ENCODE data around the gene GSAP.

GSAP gene

DNA sequence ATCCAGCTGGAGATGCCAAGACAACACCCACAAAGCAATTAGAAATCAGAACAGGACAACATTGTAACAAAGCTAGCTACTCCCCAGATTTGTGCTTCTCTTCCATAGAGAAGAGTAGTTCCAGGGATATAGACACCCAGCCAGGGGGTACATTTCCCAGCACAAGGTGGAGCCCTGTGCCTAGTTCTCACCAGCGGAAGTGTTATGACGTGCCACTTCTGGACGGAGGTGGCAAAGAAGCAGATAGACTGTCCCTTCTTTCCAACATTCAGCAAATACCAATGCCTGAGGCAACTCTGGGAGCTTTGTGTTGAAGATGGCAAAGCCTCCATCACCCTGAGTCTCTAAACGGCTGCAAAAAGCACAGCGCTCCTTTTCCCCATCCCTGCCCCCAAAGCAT is 23.4 kb upstream of the GSAP start:
- DNase-seq (ENCODE audit: low read depth in 2 of 2, low spot score in 1 of 2) = no peak

DNA sequence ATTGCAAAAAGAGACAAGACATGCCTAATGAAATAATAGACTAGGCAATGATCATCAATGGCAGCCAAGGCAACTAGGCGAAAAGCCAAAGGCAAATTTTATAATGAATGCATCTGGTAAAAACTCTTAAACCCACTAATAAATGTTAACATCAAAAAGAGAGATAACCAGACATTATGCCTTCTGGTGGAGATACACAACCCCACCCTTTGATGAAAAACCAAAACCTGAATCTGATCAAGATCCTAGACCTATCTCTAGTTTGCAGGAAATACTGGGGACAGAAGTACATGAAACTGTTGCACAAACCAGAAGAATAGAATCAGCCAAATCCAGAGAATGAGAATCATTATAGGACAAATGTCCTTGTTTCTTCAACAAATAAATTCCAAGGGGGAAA is 22.0 kb upstream of the GSAP start:
- DNase-seq (ENCODE audit: low read depth in 2 of 2, low spot score in 1 of 2) = no peak

DNA sequence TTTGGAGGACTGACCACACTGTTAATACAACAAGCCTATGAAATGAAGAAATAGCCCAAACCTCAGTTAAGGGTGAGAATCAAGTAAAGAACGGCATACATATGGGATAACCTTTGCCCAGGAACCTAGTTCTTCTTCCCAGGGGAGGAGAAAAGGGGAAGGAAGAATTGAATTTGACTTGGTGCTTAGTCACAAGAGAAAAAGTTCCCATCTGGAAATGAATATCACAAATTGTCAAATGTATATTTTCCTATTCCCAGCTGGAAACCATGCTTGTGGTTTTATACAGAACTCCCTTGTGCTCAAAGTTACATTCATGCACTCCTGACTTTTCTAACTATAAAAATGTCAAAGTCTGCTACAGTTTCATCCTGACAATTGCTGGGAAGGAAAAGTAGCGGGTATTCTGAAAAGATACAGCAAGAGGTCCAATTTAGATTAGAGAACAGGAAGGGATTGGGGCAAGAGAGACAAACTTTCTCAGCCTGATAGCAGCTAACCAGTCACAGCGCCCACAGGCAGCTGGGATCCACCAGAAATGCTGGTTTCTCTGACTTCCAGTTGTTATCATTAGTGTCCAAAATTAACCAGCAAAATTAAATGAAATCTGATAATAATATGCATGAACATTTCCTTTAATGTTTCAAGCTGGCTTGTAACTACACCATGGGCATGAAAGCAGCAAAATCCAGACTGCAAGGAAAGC is 18.6 kb upstream of the GSAP start:
- no peak for DNase-seq (ENCODE audit: low read depth in 2 of 2, low spot score in 1 of 2)

DNA sequence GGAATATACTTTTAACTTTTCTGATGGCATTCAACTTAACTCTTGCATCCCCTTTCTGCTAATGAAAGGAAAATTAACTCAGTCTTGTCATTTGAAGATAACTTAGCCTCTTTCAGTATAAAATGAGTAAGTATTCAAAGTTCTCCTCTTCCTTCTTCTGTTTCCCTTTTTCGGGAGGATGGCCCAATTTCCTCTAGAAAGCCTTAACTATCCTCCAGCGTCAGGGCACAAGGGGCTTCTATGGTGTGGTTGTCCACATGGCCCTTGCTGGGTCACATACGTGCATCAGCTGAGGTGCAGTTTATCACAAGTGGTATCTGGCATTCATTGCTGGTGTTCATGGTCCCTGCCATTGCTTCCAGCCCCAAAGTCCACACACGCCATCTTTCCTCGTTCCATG is 17.8 kb upstream of the GSAP start:
- no peak for DNase-seq (ENCODE audit: low read depth in 2 of 2, low spot score in 1 of 2)

DNA sequence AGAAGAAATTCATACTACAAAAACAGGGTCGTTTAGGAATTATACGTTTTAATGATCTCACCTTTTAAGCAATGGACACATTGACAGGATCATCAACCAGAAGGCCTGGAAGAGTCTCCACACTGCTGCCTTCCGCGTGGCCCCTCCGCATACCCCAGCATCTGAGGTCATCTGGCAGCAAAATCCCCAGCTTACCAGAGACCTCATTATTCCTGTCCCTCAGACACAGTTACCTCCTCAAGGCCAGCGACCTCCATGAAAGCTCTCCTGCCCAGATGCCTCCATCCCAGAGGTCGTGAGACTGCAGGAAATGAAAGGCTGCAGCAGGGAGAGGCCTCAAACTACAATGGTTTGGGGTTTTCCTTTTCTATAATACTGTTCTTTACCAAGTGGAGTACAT is 14.8 kb upstream of the GSAP start:
- no peak for DNase-seq (ENCODE audit: low read depth in 2 of 2, low spot score in 1 of 2)

DNA sequence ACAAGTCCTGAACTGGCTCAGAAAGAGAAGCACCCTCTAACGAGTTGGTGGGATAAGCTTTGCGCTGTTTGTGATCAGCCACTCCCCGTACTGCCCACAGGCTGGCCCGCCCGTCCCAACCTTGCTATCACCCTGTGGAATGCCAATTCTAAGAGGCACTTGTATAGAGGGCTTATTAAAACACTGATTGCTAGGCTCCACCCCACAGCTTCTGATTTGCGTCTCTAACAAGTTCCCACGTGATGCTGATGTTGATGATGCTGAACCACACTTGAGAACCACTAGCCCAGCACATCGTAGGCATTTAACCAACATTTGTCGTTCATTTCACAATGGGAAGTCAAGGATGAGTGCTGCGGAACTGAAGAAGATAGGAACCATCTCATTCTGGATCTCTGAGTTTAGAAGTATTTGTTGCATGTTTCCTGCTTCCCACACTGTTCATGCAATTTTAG is 12.7 kb upstream of the GSAP start:
- no peak for DNase-seq (ENCODE audit: low read depth in 2 of 2, low spot score in 1 of 2)

DNA sequence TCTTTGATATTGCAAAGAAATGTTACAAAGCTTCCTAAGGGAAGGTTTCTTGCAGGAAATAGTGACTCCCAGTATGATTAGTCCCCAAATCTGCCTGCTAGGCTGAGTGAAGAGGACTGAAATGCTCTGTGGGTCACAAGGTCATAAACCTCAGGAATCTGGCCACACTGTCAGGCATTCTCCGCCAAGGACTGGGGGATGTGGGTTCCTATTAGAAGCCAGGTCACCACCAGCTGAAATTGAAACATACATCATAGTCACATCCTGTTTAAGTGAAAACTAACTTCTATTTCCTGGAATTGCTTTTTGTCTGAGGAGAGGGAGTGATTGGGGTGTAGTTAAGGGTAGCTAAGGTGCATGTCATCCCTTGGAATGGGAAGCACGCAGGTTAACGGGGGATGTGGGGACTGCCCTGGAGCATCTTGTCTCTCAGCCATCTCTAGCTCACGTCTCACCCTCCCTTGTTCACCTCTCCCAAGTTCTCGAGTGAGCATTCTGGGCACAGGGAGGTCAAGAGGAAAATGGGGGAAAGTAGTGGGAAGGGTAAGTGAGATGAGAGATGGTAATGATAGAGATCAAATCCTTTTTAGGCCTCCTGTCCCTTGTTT is 12.0 kb upstream of the GSAP start:
- no peak for DNase-seq (ENCODE audit: low read depth in 2 of 2, low spot score in 1 of 2)

DNA sequence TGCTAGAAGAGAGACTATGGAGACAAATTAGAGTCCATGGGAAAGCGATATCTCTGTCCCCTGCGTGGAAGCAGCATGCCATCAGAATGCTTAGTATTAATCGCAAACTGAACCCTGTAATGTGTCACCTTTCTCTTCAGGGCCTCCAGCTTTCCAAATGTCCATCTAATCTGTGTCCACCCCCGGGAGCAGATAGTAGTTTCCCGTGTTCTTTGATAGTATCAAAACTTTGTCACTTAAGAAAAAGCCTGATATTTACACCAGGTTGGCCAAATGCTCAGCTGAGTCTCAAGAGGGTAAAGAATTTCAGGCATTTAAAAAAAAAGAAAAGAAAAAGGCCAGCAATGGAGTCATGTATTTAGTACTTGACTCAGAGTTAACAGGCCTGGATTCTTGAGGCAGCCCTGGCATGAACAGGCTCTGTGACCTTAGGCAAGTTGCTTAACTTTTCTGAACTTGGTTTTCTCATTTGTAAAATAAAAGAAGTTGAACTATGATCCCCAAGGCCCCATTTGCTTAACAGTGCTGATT is 10.4 kb upstream of the GSAP start:
- DNase-seq (ENCODE audit: low read depth in 2 of 2, low spot score in 1 of 2) = no peak

DNA sequence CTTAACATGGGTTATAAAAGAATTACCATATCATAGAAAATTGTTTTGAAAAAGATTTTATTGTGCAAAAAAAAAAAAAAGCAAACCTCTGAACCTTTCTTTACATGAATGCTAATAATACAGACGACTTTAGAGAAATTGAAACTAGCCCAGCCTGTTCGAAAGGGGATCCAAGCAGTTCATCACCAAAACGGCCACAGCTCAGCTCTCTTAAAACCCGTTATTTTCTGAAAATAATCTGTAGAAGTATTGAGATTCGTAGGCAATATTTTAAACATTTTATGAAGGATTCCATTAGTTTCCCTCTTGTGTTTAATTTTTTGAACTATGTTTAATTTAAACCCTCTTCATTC is 9.9 kb upstream of the GSAP start:
- no peak for DNase-seq (ENCODE audit: low read depth in 2 of 2, low spot score in 1 of 2)

DNA sequence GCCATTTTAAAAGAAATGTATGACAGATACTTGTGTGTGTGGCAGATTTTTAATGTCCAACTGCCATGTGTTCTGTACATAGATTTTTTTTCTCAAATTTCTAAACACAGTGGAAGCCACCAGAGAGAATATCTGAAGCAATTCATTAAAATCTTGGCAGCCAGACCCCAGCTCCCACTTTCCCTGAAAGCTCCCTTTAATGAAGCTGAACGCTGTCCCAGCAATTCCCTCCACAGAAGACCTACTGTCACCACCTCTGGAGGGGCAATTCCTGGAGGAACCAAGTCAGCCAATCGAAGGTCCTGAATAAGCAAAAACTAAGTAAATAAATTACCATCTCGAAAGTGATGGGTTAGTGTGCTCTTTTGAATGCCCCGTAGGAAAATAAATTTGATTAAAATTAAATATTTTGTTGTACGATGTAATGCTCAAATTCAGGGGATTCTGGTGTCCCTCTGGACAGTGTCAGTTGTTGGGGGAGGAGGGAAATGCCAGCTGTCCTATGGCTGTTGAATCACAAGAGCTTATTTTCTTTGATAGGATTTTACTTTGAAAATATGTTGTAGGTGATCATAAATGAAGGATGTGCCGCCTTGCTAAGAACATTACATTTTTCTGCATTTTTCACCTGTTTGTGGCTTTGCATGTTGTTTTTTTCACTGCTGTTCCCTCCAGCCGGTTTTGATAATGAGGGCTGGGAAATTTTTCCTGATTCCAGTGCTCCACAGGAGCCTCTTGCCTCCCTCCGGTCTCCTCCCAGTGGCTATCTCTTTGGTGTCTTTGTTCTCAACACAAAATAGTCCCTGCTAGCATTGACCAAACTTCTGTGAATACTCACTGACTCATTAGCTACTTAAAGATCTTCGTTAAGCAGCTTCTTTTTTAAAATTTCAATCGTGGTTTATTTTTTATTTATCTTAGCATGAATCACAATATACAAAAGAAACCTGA is 9.2 kb upstream of the GSAP start:
- DNase-seq (ENCODE audit: low read depth in 2 of 2, low spot score in 1 of 2) = no peak

DNA sequence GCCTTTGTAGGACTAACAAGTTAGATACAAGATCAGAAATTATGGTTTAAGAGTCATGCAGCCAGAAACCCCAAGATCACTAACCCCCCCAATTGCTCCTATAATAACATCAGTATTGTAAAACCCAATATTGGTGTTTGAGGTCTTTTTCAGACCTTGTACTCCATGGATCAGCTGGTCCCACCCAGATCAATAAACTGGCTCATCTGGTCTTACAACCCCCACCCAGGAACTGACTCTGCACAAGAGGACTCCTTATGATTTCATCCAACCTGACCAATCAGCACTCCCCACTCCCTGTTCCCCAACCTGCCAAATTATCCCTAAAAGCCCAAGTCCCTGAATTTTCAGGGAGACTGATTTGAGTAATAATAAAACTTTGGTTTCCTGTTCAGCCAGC is 6.4 kb upstream of the GSAP start:
- no peak for DNase-seq (ENCODE audit: low read depth in 2 of 2, low spot score in 1 of 2)

DNA sequence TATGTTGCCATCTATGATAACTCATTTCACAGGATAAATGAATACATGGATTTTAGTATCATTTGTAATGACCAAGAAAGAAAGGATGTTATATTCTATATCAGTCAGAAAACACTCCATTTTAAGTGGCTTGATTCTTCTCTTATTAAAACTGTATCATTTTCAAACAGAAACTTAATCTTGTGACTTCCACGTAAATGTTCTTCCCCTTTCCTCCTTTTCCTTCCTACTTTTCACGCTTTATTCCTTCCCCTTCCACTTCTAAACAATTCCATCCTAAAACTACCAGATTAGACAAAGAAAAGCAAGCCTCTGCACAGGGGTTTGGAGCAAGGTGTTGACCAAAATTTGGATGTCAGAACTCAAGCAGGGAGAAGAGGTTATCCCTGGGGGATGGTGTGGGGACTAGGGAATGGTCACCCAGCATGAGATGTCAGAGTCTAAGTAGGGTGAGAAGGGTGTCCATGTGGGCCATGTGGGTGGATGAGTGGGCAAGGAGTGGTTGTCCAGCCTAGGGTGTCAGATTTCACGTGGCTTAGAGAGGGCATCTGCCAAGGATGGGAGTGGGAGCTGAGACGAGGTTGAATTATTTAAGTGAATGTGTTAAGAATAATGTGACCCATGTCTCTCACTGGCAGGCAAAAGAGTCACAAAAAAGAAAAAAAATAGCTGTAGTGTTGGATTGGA is 5.0 kb upstream of the GSAP start:
- no peak for DNase-seq (ENCODE audit: low read depth in 2 of 2, low spot score in 1 of 2)

DNA sequence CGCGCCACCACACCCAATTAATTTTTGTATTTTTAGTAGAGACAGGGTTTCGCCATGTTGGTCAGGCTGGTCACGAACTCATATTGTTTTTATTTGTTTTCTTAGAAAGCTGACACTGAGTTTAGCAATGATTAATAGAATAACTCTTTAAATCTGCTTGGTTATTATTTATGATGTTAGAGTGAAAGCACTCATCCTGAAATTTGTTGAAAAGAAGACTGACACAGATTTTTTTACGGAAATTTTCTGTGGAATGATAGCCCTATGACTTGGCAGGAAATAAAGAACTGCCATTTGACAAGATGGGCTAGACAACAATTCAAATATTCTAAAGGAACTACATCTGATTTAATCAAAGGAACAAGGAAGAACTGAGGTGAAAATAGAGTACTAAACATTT is 4.3 kb upstream of the GSAP start:
- DNase-seq (ENCODE audit: low read depth in 2 of 2, low spot score in 1 of 2) = no peak

DNA sequence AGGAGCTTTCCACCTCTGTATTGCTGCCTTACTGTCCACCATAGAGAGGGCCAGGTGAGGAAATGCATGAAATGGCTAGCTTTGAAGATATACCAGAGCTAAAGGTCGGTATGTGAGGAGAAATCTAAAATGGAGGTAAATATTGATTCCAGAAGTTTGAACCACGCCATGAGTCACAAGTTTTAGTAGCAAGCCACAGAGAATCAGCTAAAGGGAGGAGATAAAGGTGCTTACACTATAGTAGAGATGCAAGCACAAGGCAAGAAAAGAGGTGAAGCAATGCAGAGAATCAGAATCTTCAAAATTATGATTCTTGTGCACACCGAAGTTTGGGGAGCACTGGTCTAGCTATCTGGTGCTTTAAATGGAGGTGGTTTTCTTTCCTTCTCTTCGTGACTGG is 3.0 kb upstream of the GSAP start:
- DNase-seq (ENCODE audit: low read depth in 2 of 2, low spot score in 1 of 2) = no peak

DNA sequence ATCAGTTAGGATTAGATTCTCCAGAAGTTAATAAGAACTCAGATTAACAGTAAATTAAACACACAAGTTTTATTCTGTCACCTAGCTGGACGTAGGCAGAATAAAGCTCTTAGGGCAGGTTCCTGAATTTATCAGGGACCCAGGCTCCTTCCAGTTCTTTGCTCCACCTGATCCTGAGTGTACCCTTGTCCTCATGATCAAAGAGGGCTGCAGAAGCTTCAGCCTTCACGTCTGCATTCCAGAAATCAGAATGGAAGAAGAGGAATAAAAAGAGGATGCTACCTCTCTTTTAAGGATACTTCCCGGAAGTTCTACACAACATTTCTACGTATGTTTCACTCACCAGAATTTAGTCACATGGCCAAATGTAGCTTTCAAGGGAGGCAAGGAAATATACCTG is 1.7 kb upstream of the GSAP start:
- no peak for DNase-seq (ENCODE audit: low read depth in 2 of 2, low spot score in 1 of 2)

DNA sequence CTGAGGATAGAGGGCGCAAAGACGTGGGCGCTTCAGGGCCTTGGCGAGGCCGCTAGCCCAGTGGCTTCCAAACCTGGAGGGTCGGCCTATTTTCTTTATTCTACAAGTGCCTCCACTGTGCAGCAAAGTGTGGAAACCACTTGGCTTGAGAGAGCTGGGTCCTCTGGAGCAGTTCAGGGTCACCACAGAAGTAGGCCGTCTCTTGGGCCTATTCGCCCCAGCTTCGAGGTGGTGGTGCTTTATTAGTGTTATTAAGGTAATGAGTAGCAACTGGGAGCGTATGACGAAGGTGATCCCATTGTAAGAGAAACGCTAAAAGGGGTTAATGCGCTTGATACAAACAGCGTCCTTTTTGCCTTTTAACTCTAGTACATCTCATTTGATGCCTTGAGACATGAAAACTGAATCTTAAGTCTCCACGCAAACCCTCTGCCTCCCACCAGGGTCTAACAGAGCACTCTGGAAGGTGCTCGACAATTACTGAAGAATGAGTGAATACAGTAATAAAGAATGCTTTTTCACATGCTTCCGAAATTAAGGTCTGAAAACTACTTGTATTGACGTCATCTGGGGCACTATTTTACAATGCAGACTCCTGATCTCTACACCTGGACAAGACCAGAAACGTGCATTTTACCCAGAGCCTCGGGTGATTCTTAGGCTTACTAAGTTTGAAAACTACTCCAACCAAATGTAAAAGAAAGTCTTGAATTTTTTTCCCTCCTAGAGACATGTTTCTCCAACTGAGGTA is 647 bp upstream of the GSAP start:
- no peak for DNase-seq (ENCODE audit: low read depth in 2 of 2, low spot score in 1 of 2)

DNA sequence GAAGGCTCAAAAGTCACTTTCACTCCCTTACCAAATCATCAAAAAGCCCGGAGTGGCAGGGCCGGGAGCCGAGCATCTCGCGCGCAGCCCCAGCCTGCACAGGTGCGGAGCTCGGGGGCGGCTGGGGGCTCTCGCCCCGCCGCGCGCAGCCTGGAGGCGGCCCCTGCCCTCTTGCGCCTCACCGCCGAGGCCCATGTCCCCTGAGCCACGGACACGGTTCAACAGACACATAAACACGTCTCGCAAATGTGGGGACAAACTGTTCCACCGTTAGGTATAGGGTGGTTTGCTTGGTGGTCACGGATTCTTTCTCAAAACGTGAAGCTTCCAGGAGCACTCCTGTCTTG is 700 bp downstream of the GSAP start:
- no peak for DNase-seq (ENCODE audit: low read depth in 2 of 2, low spot score in 1 of 2)

DNA sequence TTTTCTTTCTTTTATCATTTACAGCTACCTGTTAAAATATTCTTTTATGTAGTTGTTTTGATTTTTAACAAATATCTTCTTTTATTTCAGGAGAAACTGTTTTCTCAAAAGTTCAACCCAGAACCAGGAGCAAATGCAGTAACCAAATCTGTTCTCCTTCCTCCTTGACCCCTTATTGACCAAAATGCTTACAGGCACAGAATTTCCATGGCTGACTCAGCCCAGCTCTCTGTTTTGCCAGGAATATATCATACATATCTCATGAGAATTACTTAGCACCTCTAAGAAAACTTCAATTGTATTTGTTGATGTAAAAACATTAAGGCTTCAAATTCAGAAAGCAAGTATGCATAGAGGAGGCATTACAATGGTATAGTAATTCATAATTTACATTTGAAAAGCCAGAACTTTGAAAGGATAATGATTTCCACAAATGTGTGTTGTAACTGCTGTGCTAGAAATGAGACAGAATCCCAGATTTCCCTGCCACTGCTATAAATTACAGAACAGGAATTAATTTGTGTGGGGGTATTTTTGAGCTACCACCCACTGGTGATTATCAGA is 2.2 kb downstream of the GSAP start:
- DNase-seq (ENCODE audit: low read depth in 2 of 2, low spot score in 1 of 2) = no peak

DNA sequence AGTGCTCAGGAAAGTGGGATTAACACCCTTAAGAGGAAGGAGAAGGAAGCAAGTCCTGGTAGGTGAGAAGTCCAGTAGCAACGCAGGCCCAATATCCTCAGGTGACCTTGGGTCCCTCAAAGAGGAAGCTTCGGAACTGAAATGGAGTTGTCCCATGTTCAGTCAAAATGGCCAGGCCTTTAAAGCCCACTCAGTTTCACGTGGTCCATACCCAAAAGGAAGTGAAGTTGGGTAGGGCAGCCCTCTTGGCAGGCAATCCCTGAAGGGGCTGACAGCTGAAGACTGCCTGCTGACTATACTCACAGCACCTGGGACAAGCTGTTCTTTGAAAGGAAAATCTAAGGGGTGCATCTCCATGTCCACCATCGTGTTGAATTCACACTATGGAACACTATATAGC is 3.0 kb downstream of the GSAP start:
- no peak for DNase-seq (ENCODE audit: low read depth in 2 of 2, low spot score in 1 of 2)

DNA sequence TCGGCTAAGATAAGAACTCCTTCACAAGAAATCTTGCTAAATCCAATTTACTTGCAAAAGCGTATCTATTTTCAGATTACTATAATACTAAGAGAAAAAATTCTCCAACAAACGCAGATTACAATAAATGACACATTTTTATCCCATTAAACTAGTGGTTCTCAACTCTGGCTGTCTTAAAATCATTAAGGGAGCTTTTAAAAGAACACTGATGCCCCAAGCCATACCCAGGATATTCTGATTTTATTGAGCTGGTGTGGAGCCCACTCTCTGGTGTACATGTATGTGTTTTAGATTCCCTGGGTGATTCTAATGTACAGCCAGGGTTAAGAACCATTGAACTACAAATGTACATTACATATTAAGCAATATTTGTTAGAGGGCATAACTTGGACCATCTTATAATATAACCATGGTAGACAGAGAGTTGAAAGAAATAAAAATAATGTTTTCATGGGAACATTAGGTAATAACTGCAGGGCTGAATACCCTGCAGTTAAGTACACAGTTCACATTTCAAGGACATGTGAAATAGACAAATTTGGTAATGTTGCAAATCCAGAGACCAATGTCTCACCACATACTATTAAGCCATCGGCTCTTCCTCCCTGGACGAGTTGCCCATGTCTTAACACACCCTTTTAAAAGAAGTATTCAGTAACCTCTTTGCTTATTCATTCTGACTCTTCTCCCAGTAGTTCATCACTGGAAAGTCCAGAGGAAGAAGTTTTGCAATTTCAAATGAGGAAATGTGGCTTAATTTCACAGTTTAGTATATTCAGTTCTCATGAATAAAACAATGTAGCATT is 6.2 kb downstream of the GSAP start:
- DNase-seq (ENCODE audit: low read depth in 2 of 2, low spot score in 1 of 2) = no peak
